GM18873 (cell line): Measurements from ENCODE around the gene ALG3.
A peak's percentile ranks its signal among the peaks of the same experiment; 100 is the strongest.

Experiments
- ATAC-seq: cut with Tn5 transposase; IDR thresholded peaks from one replicate; pipeline ENCODE4 v1.9.1; 2021; ENCODE audit warnings: mild to moderate bottlenecking, moderate library complexity, moderate number of reproducible peaks; ENCODE audit not compliant: unreplicated experiment, low FRiP score

ALG3 gene

DNA sequence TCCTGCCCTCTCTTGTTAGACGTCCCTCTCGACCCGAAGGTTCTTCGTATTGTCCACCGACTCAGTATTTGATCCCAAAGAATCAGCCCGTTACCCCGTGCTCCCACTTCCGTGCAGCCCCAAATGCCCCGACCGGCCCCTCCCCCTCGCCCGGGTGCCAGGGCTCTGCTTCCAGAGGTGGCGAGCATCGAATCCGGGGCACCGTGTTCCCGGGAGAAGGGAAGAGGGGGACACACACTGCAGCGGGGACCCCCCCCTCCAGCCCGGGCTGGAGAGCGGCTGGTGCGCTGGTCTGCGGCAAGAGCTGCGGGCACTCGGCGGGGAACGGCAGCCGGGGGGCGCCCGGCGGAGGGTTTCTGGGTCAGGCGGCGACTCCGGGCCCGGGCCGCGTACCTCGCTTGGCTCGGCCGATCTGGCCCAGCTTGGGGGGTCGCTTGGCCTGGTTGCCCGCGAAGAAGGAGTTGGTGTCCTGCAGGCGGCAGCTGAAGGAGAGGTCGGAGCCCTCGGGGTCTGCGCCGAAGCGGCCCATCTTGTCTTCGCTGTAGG, 12.0 kb upstream of the ALG3 start:
- no peak for ATAC-seq

- no peak for ATAC-seq
These were observed 11.3 kb upstream of the ALG3 start for GRCh38 chr3:184259878-184260723.

DNA sequence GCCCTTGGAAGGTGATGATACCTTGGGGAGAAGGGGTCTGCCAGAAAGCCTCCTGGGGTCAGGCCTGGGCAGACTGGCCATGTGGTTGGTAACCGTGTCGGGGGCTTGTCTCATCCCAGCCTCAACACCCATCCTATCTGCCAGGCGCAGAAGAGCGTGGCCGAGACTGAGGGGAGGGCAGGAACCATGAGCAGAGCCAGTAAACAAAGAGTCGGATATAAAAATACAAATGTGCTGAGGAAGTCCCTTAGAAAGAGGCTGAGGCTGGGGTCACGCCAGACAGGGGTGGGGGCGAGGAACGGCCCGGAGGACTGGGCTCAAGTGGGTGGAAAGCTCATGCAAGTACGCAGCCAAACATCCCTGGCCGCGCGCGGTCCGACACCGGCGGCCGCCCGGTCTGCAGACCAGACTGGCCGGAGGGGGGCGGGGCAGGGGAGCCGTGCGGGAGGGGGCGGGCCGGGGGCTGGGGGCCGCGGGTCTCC, 10.7 kb upstream of the ALG3 start:
- no peak for ATAC-seq

DNA sequence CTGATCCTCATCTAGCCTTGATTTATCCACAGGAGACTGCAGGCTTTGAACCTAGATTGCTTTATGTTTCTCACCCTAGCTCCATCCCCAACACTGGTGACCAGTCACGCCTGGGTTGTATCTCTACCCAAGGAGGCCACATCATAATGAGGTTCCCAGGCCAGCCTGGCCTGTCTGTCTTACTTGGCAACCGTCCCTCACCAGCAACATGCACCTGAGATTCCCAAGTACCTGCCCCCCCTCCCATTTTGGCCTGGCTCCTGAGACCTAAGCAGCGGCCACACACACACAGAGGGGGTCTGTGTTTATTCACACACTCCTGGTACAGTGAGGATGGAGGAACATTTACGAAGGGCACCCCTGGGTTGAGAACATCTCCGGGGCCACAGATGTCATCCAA, 10.2 kb upstream of the ALG3 start:
- ATAC-seq = no peak

DNA sequence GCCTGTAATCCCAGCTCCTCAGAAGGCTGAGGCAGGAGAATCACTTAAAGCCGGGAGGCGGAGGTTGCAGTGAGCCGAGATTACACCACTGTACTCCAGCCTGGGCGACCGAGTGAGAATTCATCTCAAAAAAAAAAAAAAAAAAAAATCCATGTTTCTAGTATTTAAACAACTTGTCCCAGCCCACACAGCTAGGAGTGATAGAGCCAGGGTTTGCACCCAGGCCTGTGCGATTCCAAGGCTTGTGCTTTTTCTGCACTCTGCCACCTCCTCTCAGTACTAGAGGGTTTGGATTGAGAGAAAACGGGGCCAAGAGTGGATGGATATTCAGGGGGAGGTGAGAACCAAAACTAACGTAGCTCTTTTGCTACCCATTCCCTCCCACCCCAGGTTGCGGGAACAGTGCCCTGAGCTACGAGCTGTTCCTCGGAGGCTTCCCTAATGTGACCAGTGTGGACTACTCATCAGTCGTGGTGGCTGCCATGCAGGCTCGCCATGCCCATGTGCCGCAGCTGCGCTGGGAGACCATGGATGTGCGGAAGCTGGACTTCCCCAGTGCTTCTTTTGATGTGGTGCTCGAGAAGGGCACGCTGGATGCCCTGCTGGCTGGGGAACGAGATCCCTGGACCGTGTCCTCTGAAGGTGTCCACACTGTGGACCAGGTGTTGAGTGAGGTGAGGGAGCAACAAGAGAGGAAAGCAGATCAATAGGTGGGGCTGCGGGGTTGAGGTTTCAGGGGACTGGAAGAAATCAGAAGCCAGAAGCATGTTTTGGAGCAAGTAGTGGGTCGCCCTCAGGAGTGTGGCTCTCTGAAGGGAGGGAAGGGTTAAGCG, 8.5 kb upstream of the ALG3 start:
- ATAC-seq = no peak

GRCh38 chr3:184255291-184256039, 6.7 kb upstream of the ALG3 start:
- no peak for ATAC-seq

DNA sequence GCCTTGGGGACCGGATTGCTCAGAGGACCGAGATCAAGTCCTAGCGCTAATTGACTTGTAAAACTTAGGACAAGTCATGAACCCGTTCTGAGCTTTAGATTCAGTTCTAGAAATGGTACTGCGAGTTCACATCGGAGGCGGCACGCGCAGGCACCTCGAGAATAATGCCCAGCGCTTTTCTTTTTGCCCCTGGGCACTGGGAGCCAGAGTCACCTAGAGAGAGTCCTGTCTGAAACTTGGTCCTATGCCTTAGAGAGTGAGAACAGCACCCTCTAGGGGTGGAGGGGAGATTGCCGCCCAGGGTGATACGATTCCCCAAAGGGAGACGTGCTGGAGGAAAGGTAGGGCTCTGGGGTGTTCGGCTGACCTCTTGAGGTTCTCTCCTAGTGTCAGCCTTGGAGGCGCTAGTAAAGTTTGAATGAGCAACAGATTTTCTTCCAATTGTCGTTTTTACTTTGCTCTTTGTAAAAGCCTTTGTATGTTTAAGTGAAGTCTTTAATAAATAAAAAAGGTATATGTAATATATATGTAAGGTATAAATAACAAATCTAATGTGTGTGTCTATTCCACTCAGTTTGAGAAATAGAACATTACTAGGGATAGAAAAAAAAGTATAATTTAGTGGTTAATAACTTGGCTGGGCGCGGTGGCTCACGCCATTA, 1.5 kb upstream of the ALG3 start:
- peak; percentile 58 for ATAC-seq

GRCh38 chr3:184249412-184250166, 827 bp upstream of the ALG3 start, which contains the start of gene EEF1AKMT4:
Gene EEF1AKMT4, plus strand, starts transcription at chr3:184249672. Its CDS starts 23 bp downstream, at chr3:184249695.
- ATAC-seq = peak; percentile 78

DNA sequence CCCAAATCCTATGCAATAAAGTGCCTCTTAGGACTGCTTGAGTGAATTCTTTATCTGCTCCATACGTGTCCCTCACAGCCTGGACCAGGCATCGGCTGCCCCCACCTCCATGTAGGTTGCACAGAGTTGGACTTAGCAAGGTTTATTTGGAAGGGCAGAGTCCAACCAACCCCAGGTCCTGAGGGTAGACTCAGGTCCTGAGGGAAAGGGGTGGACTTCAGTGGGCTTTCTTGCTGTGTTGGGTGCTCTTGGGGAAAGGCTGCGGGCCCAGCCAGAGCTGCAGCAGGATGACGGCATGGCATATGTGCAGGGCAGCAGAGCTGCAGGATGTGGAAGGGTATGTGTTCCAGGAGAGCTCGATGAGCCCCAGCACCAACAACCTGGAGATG, 6.5 kb downstream of the ALG3 start:
- ATAC-seq = no peak

DNA sequence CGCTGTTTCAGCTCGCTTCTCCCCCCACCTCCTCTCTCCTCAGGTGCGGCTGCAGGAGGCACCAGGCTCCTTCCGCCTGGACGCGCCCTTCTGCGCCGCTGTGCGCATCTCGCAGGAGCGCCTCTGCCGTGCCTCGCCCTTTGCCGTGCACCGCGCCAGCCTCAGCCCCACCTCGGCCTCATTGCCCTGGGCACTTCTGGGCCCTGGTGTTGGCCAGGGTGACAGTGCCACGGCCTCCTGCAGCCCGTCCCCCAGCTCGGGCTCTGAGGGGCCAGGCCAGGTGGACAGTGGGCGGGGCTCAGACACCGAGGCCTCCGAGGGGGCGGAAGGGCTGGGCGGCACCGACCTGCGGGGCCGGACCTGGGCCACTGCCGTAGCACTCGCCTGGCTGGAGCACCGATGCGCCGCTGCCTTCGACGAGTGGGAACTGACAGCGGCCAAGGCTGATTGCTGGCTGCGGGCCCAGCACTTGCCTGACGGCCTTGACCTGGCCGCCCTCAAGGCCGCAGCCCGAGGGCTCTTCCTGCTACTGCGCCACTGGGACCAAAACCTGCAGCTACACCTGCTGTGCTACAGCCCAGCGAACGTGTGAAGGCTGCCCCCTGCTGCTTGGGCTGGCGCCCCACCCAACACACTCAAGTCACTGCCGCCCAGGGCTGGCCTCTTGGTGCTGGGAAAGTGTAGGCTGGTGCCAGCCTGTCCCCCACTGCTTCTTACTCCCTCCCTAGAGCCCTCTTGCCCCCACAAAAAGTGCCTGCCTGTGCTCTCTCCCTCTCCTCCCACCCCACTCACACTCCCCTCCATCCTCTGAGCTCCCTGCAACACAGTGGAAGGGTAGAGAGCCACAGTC, 7.1 kb downstream of the ALG3 start:
- no peak for ATAC-seq

GRCh38 chr3:184241141-184241446, 7.7 kb downstream of the ALG3 start:
- ATAC-seq = no peak

GRCh38 chr3:184240384-184241140, 8.2 kb downstream of the ALG3 start:
- no peak for ATAC-seq

DNA sequence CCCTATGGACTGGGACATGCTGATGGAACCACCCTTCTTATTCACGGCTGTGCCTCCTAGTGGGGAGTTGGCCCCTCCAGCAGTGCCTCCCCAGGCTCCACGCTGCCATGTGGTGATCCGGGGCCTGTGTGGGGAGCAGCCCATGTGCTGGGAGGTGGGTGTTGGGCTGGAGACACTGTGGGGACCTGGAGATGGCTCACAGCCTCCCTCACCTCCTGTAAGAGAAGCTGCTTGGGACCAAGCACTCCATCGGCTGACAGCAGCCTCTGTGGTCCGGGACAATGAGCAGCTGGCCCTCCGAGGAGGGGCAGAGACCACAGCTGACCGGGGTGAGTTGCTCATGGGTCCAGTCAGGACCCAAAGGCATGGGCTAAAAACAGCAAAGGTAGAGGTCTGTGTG, 9.1 kb downstream of the ALG3 start:
- ATAC-seq = no peak

DNA sequence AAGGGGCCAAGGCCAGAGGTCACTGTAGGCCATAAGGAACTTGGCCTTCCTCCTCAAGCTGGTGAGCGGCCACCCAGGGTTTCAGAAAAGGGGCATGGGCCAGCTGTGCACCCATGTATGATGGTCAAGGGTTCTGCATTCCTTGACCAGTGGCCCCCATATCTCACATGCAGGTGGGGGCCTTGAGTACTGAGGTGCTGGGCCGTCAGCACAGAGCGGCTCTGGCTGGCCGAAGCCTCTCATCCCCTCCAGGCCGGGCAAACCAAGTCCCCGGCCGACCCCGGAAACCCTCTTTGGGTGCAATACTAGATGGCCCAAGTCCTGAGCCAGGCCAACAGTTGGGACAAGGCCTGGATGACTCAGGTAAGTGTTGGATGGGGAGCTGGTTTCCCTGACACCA, 9.5 kb downstream of the ALG3 start:
- ATAC-seq = no peak

DNA sequence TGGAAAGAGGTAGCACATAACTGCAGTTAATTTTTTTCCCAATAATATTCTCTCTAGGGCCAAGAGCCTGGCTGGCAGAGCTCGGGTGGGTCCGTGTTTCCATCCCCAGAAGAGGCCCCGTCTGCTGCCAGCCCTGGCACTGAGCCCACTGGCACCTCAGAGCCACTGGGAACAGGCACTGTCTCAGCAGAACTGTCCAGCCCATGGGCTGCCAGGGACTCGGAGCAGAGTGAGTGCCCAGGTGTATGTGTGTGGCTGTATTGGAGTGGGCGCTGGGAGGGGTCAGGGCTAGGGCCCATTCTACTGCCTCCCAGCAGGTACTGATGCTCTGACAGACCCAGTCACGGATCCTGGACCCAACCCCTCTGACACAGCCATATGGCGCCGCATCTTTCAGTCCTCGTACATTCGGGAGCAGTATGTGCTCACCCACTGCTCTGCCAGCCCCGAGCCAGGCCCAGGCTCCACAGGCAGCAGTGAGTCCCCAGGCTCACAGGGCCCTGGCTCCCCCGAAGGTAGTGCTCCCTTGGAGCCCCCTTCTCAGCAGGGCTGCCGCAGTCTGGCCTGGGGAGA, 10.4 kb downstream of the ALG3 start:
- ATAC-seq = no peak

DNA sequence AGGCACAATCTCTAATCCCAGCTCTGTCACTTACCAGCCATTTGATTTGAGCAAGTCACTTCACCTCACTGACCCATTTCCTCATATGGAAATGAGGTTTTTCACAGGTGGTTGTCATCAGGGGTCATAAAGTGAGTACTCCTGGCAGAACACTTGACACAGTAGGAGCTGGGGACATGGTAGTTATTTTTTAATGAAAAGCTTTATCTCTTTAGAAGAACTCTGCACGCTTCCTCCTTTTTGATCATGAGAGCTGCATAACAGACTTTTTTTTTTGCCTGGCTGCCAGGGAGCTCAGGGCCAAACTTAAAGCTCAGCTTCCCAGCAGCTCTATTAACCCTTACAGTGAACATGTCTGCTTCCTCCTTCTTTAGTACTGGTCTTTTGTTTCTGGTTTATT, 11.0 kb downstream of the ALG3 start:
- ATAC-seq = no peak

DNA sequence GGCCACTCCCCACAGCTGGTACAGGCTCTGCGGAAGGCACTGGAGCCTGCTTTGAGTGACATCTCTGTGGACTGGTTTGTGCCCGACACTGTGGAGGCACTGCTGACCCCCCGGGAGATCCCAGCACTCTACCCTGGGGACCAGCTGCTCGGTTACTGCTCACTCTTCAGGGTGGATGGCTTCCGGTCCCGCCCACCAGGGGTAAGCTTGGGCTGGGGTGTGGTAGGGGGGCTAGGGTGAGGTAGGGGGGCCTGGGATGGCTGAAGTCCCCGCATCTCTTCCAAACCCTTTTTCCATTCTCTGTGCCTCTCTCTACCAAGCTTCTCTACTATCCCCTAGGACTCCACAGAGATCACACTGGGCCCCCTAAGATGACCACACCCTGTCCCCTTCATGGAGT, 11.6 kb downstream of the ALG3 start:
- no peak for ATAC-seq
